Measurements from ENCODE around the gene CAPZA1.

The CAPZA1 gene

DNA sequence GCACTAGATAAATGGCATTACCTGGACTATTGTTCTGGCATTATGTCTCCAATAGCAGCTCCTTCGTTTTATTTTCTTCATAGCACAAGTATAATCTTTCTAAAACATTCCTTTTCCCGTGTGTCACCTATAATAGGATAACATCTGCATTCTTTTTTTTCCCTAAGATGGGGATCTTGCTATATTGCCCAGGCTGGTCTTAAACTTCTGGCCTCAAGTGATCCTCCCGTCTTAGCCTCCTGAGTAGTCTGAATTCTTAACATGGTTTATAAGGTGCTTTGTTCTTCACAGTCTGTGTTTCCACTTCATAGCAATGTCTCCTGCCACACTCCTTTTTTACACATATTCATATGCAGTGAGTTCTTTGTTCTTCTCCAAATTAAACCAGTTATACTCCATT is 46.2 kb downstream of the CAPZA1 start:
- no peak overlapping the region for H3K27ac ChIP-seq (ENCODE audit: low read depth, low read length)
- no peak overlapping the region for H3K4me3 ChIP-seq (ENCODE audit: low read length)
- H3K4me1 ChIP-seq (ENCODE audit: insufficient read depth, low read length), result peaks cover under 1% of the 10 kb centered on the region; the same call in 1 of the 2 replicates
- H3K27me3 ChIP-seq (ENCODE audit: insufficient read depth, low read length), result no peaks in the 10 kb centered on the region
- peaks cover 95% of the 10 kb centered on the region for H3K36me3 ChIP-seq (ENCODE audit: insufficient read depth, low read length)
- 93% methylated on average over 3 of the region's 3 CpGs for WGBS
- no peak overlapping the region for H3K9ac ChIP-seq (ENCODE audit: low read depth, low read length)
- H3K9me3 ChIP-seq (ENCODE audit: insufficient read depth, low read depth, low read length), result no peaks in the 10 kb centered on the region

- H3K27ac ChIP-seq (ENCODE audit: low read depth, low read length), result no peak overlapping the region
- no peaks in the 10 kb centered on the region for H3K9me3 ChIP-seq (ENCODE audit: insufficient read depth, low read depth, low read length)
- H3K27me3 ChIP-seq (ENCODE audit: insufficient read depth, low read length), result no peaks in the 10 kb centered on the region
- no peak overlapping the region for H3K9ac ChIP-seq (ENCODE audit: low read depth, low read length)
- H3K36me3 ChIP-seq (ENCODE audit: insufficient read depth, low read length), result peaks cover 94% of the 10 kb centered on the region
- WGBS, result 89% methylated on average over 2 of the region's 2 CpGs
- H3K4me3 ChIP-seq (ENCODE audit: low read length), result no peak overlapping the region
- H3K4me1 ChIP-seq (ENCODE audit: insufficient read depth, low read length), result peaks cover 11% of the 10 kb centered on the region
Observed at GRCh38 chr1:112666946-112667345, 47.3 kb downstream of the CAPZA1 start.

DNA sequence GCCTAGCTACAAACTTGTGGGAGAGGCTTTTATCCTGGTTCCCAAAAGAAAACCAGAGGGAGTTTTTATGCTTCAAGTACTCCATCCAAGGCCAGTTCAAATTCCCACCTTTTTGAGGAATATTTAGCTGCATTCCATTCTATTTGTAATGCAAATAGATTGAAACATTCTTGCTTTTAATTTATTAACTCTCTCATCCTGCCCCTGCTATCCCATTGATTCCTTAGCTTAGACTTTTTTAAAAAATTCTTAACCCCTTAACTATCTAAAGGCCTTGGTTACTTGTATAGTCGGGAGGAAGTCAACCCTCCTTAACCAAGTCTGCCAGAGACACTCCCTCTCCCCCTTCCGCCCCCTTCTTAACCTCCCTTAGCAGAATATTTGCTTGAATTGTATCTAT is 52.4 kb downstream of the CAPZA1 start:
- Histone ChIP-seq H3K4me3 (ENCODE audit: low read length) (no peak overlapping the region), H3K9ac (ENCODE audit: low read depth, low read length) (peak overlapping the region; percentile 15), H3K27me3 (ENCODE audit: insufficient read depth, low read length) (peaks cover 10% of the 10 kb centered on the region), H3K27ac (ENCODE audit: low read depth, low read length) (peak overlapping the region; percentile 90), H3K36me3 (ENCODE audit: insufficient read depth, low read length) (peaks cover 48% of the 10 kb centered on the region), H3K9me3 (ENCODE audit: insufficient read depth, low read depth, low read length) (no peaks in the 10 kb centered on the region), H3K4me1 (ENCODE audit: insufficient read depth, low read length) (peaks cover 40% of the 10 kb centered on the region)
- 49% methylated on average over 2 of the region's 2 CpGs for WGBS

DNA sequence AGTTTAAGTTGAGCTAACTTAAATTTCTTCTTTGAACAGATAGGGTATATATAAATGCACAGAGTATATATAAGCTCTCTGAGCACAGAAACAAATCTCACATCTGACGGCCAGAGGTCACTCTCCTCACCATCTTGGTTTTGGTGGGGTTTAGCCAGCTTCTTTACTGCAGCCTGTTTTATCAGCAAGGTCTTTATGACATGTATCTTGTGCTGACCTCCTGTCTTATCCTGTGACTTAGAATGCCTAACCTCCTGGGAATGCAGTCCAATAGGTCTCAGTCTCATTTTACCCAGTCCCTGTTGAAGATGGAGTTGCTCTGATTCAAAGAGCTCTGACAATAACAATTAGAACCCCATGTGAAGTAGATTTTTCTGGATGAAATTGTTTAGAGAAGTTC is 53.2 kb downstream of the CAPZA1 start:
- Histone ChIP-seq H3K36me3 (ENCODE audit: insufficient read depth, low read length) (peaks cover 40% of the 10 kb centered on the region), H3K9ac (ENCODE audit: low read depth, low read length) (no peak overlapping the region), H3K4me1 (ENCODE audit: insufficient read depth, low read length) (peaks cover 40% of the 10 kb centered on the region), H3K27ac (ENCODE audit: low read depth, low read length) (peak overlapping the region; percentile 90; the same call in 1 of the 2 replicates), H3K27me3 (ENCODE audit: insufficient read depth, low read length) (peaks cover 10% of the 10 kb centered on the region), H3K9me3 (ENCODE audit: insufficient read depth, low read depth, low read length) (no peaks in the 10 kb centered on the region), H3K4me3 (ENCODE audit: low read length) (no peak overlapping the region)
- WGBS, result 85% methylated on average over 1 of the region's 1 CpG

DNA sequence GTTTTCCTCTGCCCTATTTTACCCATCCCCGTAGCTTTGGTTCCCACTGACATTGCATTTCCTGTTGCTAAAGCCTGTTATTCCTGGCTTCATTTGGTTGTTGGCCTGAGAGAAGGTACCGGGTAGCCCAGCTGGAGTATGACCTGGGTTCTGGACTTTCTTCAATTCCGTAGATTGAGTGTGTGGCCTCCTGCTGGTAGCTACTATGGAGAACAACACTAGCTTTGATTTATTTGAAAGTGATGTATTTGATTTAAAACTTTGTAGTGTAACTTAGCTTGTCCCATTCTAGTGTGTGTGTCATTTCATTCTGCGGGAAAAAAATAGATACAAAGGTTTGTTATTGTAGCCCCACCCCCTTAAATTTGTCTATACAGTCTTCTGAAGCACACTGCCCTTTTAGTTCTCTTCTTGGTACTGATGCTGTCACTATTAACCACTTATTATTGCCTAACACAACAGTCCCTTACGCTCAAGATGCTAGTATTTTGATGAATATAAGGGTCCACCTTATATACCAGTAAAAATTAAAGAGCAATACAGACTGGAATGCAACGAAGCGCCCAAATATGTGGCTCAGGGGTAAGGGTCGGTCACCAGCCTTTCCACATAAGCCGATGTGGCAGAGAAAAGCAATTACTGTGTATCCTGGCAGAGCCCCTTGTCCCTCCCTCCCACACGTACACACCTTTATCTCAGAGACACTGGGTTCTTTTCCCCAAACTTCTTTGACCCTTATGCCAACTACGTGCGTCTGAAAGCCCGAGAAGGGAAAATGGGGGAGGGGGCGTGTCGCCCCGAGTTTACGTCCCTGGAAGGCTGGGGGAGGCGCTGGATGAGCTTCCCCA is 54.2 kb downstream of the CAPZA1 start:
- Histone ChIP-seq H3K27me3 (ENCODE audit: insufficient read depth, low read length) (peaks cover 10% of the 10 kb centered on the region), H3K4me1 (ENCODE audit: insufficient read depth, low read length) (peaks cover 40% of the 10 kb centered on the region), H3K9ac (ENCODE audit: low read depth, low read length) (peak overlapping the region; percentile 86), H3K27ac (ENCODE audit: low read depth, low read length) (peak overlapping the region; percentile 80), H3K9me3 (ENCODE audit: insufficient read depth, low read depth, low read length) (no peaks in the 10 kb centered on the region), H3K36me3 (ENCODE audit: insufficient read depth, low read length) (peaks cover 30% of the 10 kb centered on the region), H3K4me3 (ENCODE audit: low read length) (peak overlapping the region; percentile 96)
- 23% methylated on average over 17 of the region's 18 CpGs for WGBS

GRCh38 chr1:112674440-112674985 is 54.9 kb downstream of the CAPZA1 start, which contains the start of gene MOV10:
Gene MOV10, plus strand, starts transcription at chr1:112674659. Its CDS starts 254 bp downstream, at chr1:112674913.
- Histone ChIP-seq H3K9me3 (ENCODE audit: insufficient read depth, low read depth, low read length) (no peaks in the 10 kb centered on the region), H3K9ac (ENCODE audit: low read depth, low read length) (peak within 1 kb of the TSS; percentile 86), H3K27me3 (ENCODE audit: insufficient read depth, low read length) (peaks cover 10% of the 10 kb centered on the region), H3K36me3 (ENCODE audit: insufficient read depth, low read length) (peaks cover 23% of the 10 kb centered on the region), H3K4me3 (ENCODE audit: low read length) (peak within 1 kb of the TSS; percentile 96), H3K27ac (ENCODE audit: low read depth, low read length) (peak within 1 kb of the TSS; percentile 80), H3K4me1 (ENCODE audit: insufficient read depth, low read length) (peaks cover 40% of the 10 kb centered on the region)
- under 1% methylated on average over 30 of the region's 30 CpGs for WGBS

DNA sequence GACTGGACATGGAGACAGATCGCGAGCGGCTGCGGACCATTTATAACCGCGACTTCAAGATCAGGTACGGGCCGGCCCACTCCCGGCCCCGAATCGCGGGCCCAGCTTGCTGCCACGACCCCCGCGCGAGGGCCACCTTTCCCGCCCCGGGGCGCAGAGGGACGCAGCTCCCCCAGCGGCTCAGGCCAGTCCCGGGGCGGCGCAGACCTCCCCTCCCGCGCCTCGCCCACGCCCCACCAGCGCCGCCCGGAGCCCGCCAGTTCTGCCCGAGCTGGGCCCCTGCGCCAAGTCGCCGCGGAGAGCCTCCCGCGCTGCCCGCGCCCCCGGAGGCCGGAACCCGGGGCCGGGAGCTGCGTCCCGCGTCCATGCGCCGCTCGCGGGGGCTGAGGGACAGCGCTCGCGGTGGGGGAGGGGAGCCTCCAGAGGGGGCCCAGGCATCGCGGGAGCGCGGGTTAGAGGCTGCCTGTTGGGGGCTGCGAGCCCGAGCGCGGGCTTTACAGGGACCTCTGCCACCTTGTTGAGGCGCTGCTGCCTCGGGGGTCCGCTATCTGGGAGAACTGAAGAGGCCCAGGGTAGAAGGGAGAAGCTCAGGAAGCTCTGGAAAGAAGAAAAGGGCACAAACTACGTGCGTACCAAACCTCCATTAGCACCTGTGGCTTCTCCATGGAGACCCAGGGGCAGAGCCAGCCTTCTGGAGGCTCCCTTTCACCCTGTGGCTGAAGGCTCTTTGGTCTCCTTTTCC is 55.5 kb downstream of the CAPZA1 start:
- peaks cover 10% of the 10 kb centered on the region for H3K27me3 ChIP-seq (ENCODE audit: insufficient read depth, low read length)
- WGBS, result under 1% methylated on average over 68 of the region's 68 CpGs
- peaks cover 17% of the 10 kb centered on the region for H3K36me3 ChIP-seq (ENCODE audit: insufficient read depth, low read length)
- H3K9me3 ChIP-seq (ENCODE audit: insufficient read depth, low read depth, low read length), result no peaks in the 10 kb centered on the region
- peak overlapping the region; percentile 86 for H3K9ac ChIP-seq (ENCODE audit: low read depth, low read length)
- peak overlapping the region; percentile 96 for H3K4me3 ChIP-seq (ENCODE audit: low read length)
- H3K27ac ChIP-seq (ENCODE audit: low read depth, low read length), result peak overlapping the region; percentile 80
- H3K4me1 ChIP-seq (ENCODE audit: insufficient read depth, low read length), result peaks cover 40% of the 10 kb centered on the region

GRCh38 chr1:112675728-112676381 is 56.2 kb downstream of the CAPZA1 start:
- Histone ChIP-seq H3K4me3 (ENCODE audit: low read length) (peak overlapping the region; percentile 96), H3K27me3 (ENCODE audit: insufficient read depth, low read length) (peaks cover 10% of the 10 kb centered on the region), H3K4me1 (ENCODE audit: insufficient read depth, low read length) (peaks cover 39% of the 10 kb centered on the region), H3K36me3 (ENCODE audit: insufficient read depth, low read length) (peaks cover 10% of the 10 kb centered on the region), H3K9ac (ENCODE audit: low read depth, low read length) (peak overlapping the region; percentile 86), H3K27ac (ENCODE audit: low read depth, low read length) (no peak overlapping the region; the same call in 1 of the 2 replicates), H3K9me3 (ENCODE audit: insufficient read depth, low read depth, low read length) (no peaks in the 10 kb centered on the region)
- 69% methylated on average over 6 of the region's 7 CpGs for WGBS

DNA sequence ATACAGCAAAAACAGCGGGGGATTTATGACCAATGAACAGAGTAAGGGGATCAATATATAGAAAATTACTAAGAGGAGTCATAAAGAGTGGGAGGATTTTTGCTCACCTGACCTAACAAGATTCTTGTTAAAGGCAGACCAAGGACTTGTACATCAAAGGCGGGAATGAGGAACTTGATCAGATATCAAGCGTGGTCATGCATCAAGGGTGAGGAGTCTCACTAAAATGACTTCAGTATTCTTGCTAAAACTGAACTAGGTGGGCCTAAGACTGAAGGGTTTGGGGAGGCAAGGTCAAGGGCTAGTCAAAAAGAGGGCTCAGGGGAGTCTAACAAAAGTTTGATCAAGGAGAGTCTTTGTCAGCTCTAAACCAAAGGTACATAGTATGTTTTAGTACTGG is 56.9 kb downstream of the CAPZA1 start:
- Histone ChIP-seq H3K9me3 (ENCODE audit: insufficient read depth, low read depth, low read length) (no peaks in the 10 kb centered on the region), H3K27ac (ENCODE audit: low read depth, low read length) (no peak overlapping the region), H3K27me3 (ENCODE audit: insufficient read depth, low read length) (peaks cover 10% of the 10 kb centered on the region), H3K4me1 (ENCODE audit: insufficient read depth, low read length) (peaks cover 32% of the 10 kb centered on the region), H3K36me3 (ENCODE audit: insufficient read depth, low read length) (peaks cover 3% of the 10 kb centered on the region; the same call in 1 of the 2 replicates), H3K9ac (ENCODE audit: low read depth, low read length) (no peak overlapping the region), H3K4me3 (ENCODE audit: low read length) (no peak overlapping the region)
- 96% methylated on average over 3 of the region's 3 CpGs for WGBS

GRCh38 chr1:112677501-112677900 is 57.9 kb downstream of the CAPZA1 start:
- H3K9me3 ChIP-seq (ENCODE audit: insufficient read depth, low read depth, low read length), result no peaks in the 10 kb centered on the region
- H3K27ac ChIP-seq (ENCODE audit: low read depth, low read length), result no peak overlapping the region
- H3K9ac ChIP-seq (ENCODE audit: low read depth, low read length), result no peak overlapping the region
- H3K4me3 ChIP-seq (ENCODE audit: low read length), result no peak overlapping the region
- WGBS, result 94% methylated on average over 4 of the region's 4 CpGs
- no peaks in the 10 kb centered on the region; the same call in 1 of the 2 replicates for H3K36me3 ChIP-seq (ENCODE audit: insufficient read depth, low read length)
- peaks cover 23% of the 10 kb centered on the region for H3K4me1 ChIP-seq (ENCODE audit: insufficient read depth, low read length)
- H3K27me3 ChIP-seq (ENCODE audit: insufficient read depth, low read length), result peaks cover 10% of the 10 kb centered on the region
